Activated T-helper 1 cell treated with anti-CD3 and anti-CD28 coated beads, Interleukin-12 subunit alpha, Interleukin-12 subunit beta, Interleukin-2, Interleukin-4 antibody, amounts not matched to agents 30 ng/mL and 10 ng/mL and 1 ng/mL, durations not matched to agents 14 hours and 24 hours and 36 hours (primary cell): ENCODE measurements around the gene TMEM117. TPM values are rescaled to one million over a fixed set of nuclear protein-coding genes. Genes with fewer than 3 reads are reported as not detected.
"Not testable (repeated sequence)": the region's sequence is repeated elsewhere in the genome, so short reads cannot be mapped to it uniquely, and the experiment has no call there.

Experiments used
- DNase-seq: peaks from one replicate; pipeline ENCODE4 v3.0.0; 2021; ENCODE audit warnings: low spot score
- H3K27ac Mint-ChIP-seq: one replicate; pipeline ENCODE4 v1.8.0; 2021; ENCODE audit warnings: mild to moderate bottlenecking, mixed read lengths
- H3K27me3 Mint-ChIP-seq: one replicate; pipeline ENCODE4 v1.8.0; 2022; ENCODE audit warnings: mild to moderate bottlenecking, moderate library complexity, mixed read lengths; ENCODE audit not compliant: insufficient read depth
- H3K36me3 Mint-ChIP-seq: one replicate; pipeline ENCODE4 v1.8.0; 2021; ENCODE audit warnings: low read depth, mixed read lengths
- H3K4me1 Mint-ChIP-seq: one replicate; pipeline ENCODE4 v1.8.0; 2021; ENCODE audit warnings: low read depth, mixed read lengths
- H3K4me3 Mint-ChIP-seq: one replicate; pipeline ENCODE4 v1.8.0; 2021; ENCODE audit warnings: mild to moderate bottlenecking, moderate library complexity, mixed read lengths
- H3K9me3 Mint-ChIP-seq: one replicate; pipeline ENCODE4 v1.8.0; 2021; ENCODE audit warnings: mixed read lengths
- intact Hi-C: fragments of 100-400 bp; cut with micrococcal nuclease; formaldehyde crosslinking; loops from one replicate; pipeline ENCODE4 v1.15.1; 2024
- total RNA-seq: library from RNA; stranded (reverse); gene quantifications from 2 replicates; pipeline ENCODE4 v1.2.3, GENCODE V29; 2022

TMEM117 gene
- total RNA-seq, 1 donor from 2014 or later: 2.2 TPM

DNA sequence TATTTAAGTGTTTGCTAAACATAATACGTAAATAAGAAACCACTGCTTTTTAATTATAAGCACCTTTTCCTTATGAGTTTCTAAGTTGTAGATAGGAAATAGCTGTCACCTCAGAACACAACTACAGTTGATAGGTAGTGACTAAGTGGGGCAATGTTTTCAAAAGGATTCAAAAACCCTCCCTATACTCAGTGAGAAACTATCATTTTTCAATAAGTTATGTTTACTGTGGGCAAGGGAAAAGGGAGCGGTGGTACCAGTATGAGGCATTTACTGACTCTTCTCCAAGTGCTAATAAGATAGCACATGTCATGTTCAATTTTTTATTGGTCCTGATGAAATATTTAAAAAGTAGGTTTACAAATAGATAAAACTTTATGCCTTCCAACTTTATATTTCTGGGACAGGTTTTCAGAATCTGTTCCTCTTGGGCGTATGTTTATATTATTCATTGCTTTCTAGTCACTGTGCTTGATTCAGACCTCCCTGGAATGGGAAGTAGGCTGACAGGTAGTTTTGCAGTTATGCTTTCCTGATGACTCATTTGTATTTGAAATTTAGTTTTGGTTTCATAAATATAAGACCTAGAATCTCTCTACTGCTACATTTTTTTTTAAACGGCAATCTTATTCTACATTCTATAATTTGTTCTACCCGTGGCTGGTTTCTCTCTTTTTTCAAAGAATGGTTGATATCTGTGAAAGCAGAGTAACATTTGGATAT lies 153.1 kb downstream of the TMEM117 start:
- H3K27ac Mint-ChIP-seq: no peak overlapping the region
- no peak overlapping the region for H3K4me3 Mint-ChIP-seq
- no peaks in the 10 kb centered on the region for H3K36me3 Mint-ChIP-seq
- intact Hi-C loops: no loop called here
- no peak for DNase-seq
- no peaks in the 10 kb centered on the region for H3K9me3 Mint-ChIP-seq
- peaks cover 8% of the 10 kb centered on the region for H3K4me1 Mint-ChIP-seq
- no peaks in the 10 kb centered on the region for H3K27me3 Mint-ChIP-seq

DNA sequence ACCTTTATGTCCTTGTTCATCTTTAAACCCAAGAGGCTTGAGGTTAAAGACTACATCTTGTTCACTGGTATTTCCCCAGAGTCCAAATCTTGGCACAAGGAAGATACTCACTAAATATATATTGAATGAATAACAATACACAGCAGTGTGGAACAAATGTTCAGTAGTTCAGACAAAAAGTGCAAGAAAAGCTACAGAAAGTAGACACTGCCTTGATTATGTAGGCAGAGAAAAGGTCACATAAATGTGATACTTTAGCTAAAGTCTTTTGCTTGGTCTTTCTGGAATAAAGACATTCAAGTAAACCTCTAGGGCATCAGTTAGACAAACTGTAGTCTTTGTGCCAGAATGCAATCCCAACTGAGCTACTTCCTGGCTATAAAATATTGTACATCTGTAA lies 157.0 kb downstream of the TMEM117 start:
- H3K36me3 Mint-ChIP-seq: no peaks in the 10 kb centered on the region
- H3K4me3 Mint-ChIP-seq: no peak overlapping the region
- peaks cover 8% of the 10 kb centered on the region for H3K4me1 Mint-ChIP-seq
- H3K9me3 Mint-ChIP-seq: no peaks in the 10 kb centered on the region
- no peak for DNase-seq
- intact Hi-C loops: no loop called here
- no peak overlapping the region for H3K27ac Mint-ChIP-seq
- no peaks in the 10 kb centered on the region for H3K27me3 Mint-ChIP-seq

DNA sequence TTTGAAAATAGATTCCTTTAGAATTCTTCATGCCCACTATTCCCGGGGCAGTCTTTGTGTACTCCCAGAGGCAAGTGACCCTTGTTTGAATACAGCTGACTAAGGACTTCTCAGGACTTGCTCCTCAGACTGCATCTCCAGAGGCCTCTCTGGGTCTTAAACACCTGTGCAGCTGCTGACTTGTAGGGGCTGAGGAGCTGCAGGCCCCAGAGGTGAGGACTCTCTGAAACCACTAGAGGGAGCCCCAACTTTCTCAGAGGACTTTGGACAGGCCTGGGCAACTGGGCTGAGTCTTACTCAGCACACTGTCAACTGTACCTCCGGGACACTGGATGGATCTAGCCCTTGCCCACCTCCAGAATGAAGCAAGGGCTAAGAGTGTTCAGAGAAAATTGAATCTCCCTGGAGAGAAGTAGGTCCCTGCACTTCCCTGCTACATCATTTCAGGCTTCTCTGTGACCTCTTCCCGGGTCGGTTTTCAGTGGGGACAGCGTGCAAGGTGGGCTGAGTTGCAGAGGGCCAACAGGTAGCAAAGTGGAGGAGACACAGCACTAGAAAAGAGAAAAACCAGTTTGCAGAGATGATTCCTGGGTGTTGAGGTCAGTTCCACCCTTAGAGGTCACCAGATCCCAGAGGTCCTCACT lies 164.6 kb downstream of the TMEM117 start:
- Mint-ChIP-seq H3K36me3 (no peaks in the 10 kb centered on the region), H3K4me1 (no peaks in the 10 kb centered on the region), H3K9me3 (no peaks in the 10 kb centered on the region), H3K27ac (no peak overlapping the region), H3K27me3 (peaks cover 1% of the 10 kb centered on the region), H3K4me3 (no peak overlapping the region)
- intact Hi-C loops: no loop called here
- DNase-seq: no peak

DNA sequence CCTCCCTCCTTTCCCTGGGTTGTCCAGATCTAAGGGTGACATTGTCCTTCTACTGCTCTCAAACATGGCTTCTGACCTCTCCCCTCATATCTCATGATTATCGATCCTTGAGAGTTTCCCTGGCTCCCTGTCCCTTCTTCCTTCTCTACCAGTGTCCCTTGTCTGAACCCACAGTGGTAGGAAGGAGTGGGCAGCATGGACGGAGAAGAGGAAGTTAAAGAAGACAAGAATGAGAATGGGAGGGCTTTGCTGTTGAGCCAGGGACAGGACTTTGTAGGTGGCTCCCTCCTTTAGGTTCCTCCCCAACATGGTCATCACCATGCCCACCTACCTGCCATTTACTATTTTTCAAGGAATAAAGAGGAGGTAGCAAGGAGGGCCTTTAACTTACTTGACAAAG lies 166.7 kb downstream of the TMEM117 start:
- Mint-ChIP-seq H3K27ac (no peak overlapping the region), H3K36me3 (no peaks in the 10 kb centered on the region), H3K9me3 (peaks cover under 1% of the 10 kb centered on the region), H3K4me1 (no peaks in the 10 kb centered on the region), H3K4me3 (no peak overlapping the region), H3K27me3 (peaks cover 1% of the 10 kb centered on the region)
- intact Hi-C loops: no loop called here
- no peak for DNase-seq

DNA sequence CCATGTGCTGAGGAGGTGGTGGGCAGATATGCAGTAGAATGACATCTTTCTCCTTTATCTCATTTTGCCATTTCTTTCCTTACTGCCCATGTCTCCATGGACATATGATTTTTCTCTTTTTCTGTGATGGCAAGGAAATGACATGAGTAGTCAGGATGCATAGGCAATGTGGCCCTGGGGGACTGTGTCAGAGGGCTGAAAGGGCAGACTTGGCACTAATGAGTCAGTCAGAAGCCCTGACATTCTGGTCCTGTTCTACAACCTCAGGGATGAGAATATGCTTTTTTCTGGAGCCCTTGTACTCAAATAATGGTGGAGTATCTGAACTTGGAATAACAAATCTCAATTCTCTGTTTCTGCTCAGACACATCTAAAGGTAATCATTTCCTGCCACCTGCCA lies 167.8 kb downstream of the TMEM117 start:
- Mint-ChIP-seq H3K4me1 (no peaks in the 10 kb centered on the region), H3K27me3 (peaks cover 1% of the 10 kb centered on the region), H3K4me3 (no peak overlapping the region), H3K36me3 (no peaks in the 10 kb centered on the region), H3K27ac (no peak overlapping the region), H3K9me3 (peaks cover 12% of the 10 kb centered on the region)
- intact Hi-C loops: no loop called here
- no peak for DNase-seq

- H3K4me3 Mint-ChIP-seq: no peak overlapping the region
- no peaks in the 10 kb centered on the region for H3K4me1 Mint-ChIP-seq
- intact Hi-C loops: loop anchor here (1.0 to 5.0 kb wide), 5 partner anchors 58 to 932 kb away; no protein-coding TSS in a partner anchor
- H3K27me3 Mint-ChIP-seq: peaks cover 3% of the 10 kb centered on the region
- no peak overlapping the region for H3K27ac Mint-ChIP-seq
- H3K9me3 Mint-ChIP-seq: peaks cover 4% of the 10 kb centered on the region
- no peak for DNase-seq
- no peaks in the 10 kb centered on the region for H3K36me3 Mint-ChIP-seq
Measured at GRCh38 chr12:44015333-44015941, 179.6 kb downstream of the TMEM117 start.

GRCh38 chr12:44017216-44017615 lies 181.3 kb downstream of the TMEM117 start:
- no peak for DNase-seq
- no peaks in the 10 kb centered on the region for H3K9me3 Mint-ChIP-seq
- H3K27me3 Mint-ChIP-seq: peaks cover 3% of the 10 kb centered on the region
- intact Hi-C loops: loop anchor here (5.0 kb wide), 2 partner anchors 855 to 930 kb away; no protein-coding TSS in a partner anchor
- H3K4me3 Mint-ChIP-seq: no peak overlapping the region
- H3K4me1 Mint-ChIP-seq: no peaks in the 10 kb centered on the region
- no peaks in the 10 kb centered on the region for H3K36me3 Mint-ChIP-seq
- no peak overlapping the region for H3K27ac Mint-ChIP-seq

- DNase-seq: no peak
- intact Hi-C loops: loop anchor here (5.0 kb wide), 2 partner anchors 853 to 928 kb away; no protein-coding TSS in a partner anchor
Measured at GRCh38 chr12:44019118-44019517, 183.2 kb downstream of the TMEM117 start.

GRCh38 chr12:44020555-44020954 lies 184.7 kb downstream of the TMEM117 start:
- H3K27me3 Mint-ChIP-seq: peaks cover 3% of the 10 kb centered on the region
- DNase-seq: no peak

More at GRCh38 chr12:44019118-44019517, 183.2 kb downstream of the TMEM117 start:
- H3K9me3 Mint-ChIP-seq: peaks cover 6% of the 10 kb centered on the region
- no peaks in the 10 kb centered on the region for H3K4me1 Mint-ChIP-seq
- peaks cover 3% of the 10 kb centered on the region for H3K27me3 Mint-ChIP-seq
- no peaks in the 10 kb centered on the region for H3K36me3 Mint-ChIP-seq
- H3K27ac Mint-ChIP-seq: no peak overlapping the region
- H3K4me3 Mint-ChIP-seq: no peak overlapping the region

GRCh38 chr12:44021471-44021971 lies 185.6 kb downstream of the TMEM117 start:
- intact Hi-C loops: no loop called here
- Mint-ChIP-seq H3K4me3 (no peak overlapping the region), H3K27ac (no peak overlapping the region), H3K27me3 (peaks cover under 1% of the 10 kb centered on the region), H3K36me3 (no peaks in the 10 kb centered on the region), H3K4me1 (no peaks in the 10 kb centered on the region), H3K9me3 (peaks cover 6% of the 10 kb centered on the region)
- no peak for DNase-seq

More at GRCh38 chr12:44020555-44020954, 184.7 kb downstream of the TMEM117 start:
- Mint-ChIP-seq H3K36me3 (no peaks in the 10 kb centered on the region), H3K4me1 (no peaks in the 10 kb centered on the region), H3K4me3 (no peak overlapping the region), H3K27ac (no peak overlapping the region), H3K9me3 (peaks cover 6% of the 10 kb centered on the region)
- intact Hi-C loops: no loop called here

DNA sequence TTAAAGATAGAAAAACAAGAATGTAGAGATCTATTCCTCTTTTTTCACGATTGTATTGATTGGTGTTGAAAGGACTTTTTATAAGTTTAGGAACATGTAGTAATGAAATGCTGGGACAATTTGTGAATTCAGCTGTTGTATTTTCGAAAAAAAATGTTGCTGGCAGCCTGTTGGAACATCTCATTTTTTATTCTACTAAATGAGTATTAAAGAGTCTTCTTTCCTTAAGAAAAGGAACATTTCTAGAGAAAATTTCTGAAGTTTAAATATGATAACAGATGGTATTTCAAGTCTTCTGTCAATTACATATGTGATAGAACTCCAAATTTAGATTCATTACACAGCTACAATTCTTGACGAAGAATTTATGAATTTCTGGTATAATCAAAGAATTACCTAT lies 189.6 kb downstream of the TMEM117 start:
- Mint-ChIP-seq H3K9me3 (peaks cover 14% of the 10 kb centered on the region), H3K4me3 (no peak overlapping the region), H3K27ac (no peak overlapping the region), H3K4me1 (no peaks in the 10 kb centered on the region), H3K36me3 (no peaks in the 10 kb centered on the region), H3K27me3 (no peaks in the 10 kb centered on the region)
- intact Hi-C loops: no loop called here
- no peak for DNase-seq

GRCh38 chr12:44026046-44026445 lies 190.2 kb downstream of the TMEM117 start:
- H3K4me3 Mint-ChIP-seq: no peak overlapping the region
- intact Hi-C loops: no loop called here

DNA sequence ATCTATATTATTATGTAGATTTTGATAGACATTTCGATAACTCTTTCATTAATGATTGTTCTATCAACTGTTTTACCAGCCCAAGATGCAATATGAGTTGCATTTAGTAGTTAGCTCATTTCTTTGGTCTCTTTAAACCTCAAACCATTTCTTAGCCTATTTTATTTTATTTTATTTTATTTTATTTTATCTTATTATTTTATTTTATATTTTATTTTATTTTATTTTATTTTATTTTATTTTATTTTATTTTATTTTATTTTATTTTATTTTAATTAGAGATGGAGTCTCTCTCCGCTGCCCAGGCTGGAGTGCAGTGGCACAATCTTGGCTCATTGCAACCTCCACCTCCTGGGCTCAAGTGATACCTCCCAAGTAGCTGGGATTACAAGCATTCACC lies 191.0 kb downstream of the TMEM117 start:
- H3K36me3 Mint-ChIP-seq, H3K27me3 Mint-ChIP-seq, intact Hi-C loops, H3K27ac Mint-ChIP-seq, H3K4me1 Mint-ChIP-seq, DNase-seq, H3K4me3 Mint-ChIP-seq: not testable (repeated sequence)
- peaks cover 15% of the 10 kb centered on the region for H3K9me3 Mint-ChIP-seq

More at GRCh38 chr12:44026046-44026445, 190.2 kb downstream of the TMEM117 start:
- H3K4me1 Mint-ChIP-seq: no peaks in the 10 kb centered on the region
- peaks cover 15% of the 10 kb centered on the region for H3K9me3 Mint-ChIP-seq
- no peak for DNase-seq
- no peaks in the 10 kb centered on the region for H3K36me3 Mint-ChIP-seq
- no peaks in the 10 kb centered on the region for H3K27me3 Mint-ChIP-seq
- no peak overlapping the region for H3K27ac Mint-ChIP-seq
